ENCODE data around the gene MEAK7.

The MEAK7 gene

GRCh38 chr16:84511831-84512230 lies 7.4 kb upstream of the MEAK7 start:
- DNase-seq (ENCODE audit: low spot score) = no peak

GRCh38 chr16:84511180-84511800 lies 6.8 kb upstream of the MEAK7 start:
- peak; percentile 83 for DNase-seq (ENCODE audit: low spot score)

- DNase-seq (ENCODE audit: low spot score) = no peak
Measured at GRCh38 chr16:84509032-84509950, 4.8 kb upstream of the MEAK7 start.

- no peak for DNase-seq (ENCODE audit: low spot score)
Measured at GRCh38 chr16:84508502-84508901, 4.0 kb upstream of the MEAK7 start.

- peak; percentile 31 for DNase-seq (ENCODE audit: low spot score)
Measured at GRCh38 chr16:84507011-84507982, 2.8 kb upstream of the MEAK7 start.

DNA sequence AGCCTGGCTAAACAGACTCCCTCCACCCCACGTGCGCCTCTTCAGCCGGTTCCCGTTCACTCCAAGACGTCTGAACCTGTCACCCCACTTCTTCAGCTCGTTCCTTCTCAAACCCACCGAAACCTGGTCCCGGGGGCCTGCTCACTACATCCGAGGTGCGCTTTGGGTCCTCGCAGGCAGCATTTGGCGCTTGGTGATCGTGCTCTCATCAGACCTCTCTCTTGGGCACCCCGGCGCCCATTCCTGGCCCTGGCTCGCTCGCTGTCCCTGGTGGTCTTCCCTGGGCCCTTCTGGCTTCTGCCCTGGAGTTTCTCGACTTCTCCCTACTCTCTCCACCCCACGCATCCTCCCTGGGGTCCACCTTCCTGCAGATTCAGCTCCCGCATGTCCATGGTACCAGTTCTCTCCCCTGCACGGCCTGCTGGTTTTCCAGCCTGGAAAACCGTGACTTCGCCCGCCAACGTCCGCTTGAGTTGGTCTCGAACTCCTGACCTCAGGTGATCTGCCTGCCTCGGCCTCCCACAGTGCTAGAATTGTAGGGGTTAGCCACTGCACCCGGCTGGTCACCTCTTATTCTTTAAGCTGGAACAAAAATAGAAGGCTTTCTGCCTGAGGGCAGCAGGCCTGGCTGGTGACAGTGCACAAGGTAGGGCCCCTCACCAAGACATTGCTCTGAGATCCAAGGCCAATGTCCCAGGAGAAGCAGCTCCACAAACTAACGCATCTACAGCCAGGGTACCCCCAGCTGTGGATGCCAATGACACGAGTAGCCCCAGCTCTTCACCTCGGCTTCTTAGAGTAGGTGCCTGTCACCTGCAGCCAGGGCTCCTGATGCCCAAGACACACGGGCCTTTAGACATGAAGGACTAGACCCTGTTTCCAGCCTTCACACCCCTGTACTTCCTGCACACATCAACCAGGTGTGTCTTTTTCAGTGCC lies 1.1 kb upstream of the MEAK7 start:
- DNase-seq (ENCODE audit: low spot score) = no peak

DNA sequence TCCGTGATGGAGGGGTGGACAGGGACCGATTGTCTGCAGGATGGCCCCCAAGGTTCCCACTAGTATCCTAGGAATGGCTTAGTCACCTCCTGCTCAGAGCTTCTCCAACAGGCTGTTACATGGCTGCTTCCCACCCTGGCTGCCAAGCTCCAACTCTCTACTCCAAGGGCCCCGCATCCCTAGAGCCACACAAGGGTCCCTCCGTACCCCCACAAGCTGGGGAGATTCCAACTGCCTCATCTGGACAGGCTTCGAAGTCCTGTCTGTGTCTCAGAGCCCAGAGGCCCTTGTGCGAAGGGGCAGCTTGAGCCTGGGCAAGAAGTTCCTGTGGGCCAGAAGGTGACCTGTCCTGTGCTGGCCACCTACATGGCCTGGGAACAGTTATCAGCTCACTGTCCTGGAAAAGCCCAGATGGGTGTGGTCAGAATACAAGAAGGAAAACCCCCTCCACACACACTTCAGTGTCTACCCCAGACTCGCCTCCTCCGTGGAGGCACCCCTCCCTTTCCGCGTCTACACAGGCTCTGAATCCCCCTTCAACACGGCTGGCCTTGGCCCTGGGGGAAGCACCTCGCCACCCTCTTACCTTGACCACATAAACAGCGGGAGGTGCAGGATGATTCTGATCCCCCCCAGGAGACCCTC lies 586 bp downstream of the MEAK7 start:
- DNase-seq (ENCODE audit: low spot score) = peak; percentile 63

DNA sequence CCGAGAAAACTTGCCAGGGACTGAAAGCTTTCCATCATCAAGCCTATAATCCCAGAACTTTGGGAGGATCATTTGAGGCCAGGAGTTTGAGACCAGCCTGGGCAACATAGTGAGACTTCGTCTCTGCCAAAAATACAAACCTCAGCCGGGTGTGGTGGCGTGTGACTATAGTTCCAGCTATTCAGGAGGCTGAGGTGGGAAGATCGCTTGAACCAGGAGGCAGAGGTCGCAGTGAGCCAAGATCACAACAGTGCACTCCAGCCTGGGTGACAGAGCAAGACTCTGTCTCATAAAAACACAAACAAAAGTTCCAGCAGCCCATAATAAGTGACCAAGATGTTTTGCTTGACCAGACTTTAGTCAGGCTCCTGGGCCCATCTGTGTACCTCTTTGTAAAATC lies 1.9 kb downstream of the MEAK7 start:
- no peak for DNase-seq (ENCODE audit: low spot score)

DNA sequence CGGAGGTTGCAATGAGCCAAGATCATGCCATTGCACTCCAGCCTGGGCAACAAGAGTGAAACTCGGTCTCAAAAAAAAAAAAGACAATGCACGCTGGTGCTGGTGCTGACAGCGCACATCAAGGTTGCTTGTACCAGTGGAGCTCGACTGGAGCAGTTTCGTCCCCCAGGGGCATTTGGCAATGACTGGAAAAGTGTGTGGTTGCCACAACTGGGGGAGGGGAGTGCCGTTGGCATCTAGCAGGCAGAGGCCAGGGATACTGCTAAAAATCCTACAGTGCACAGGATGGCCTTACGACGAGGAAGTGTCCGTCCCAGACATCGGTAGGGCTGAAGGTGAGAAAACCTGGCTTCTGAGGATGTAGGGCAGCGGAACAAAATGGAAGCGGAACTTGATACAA lies 2.4 kb downstream of the MEAK7 start:
- DNase-seq (ENCODE audit: low spot score) = no peak

- DNase-seq (ENCODE audit: low spot score) = peak; percentile 57
Measured at GRCh38 chr16:84501077-84501735, 3.3 kb downstream of the MEAK7 start.

DNA sequence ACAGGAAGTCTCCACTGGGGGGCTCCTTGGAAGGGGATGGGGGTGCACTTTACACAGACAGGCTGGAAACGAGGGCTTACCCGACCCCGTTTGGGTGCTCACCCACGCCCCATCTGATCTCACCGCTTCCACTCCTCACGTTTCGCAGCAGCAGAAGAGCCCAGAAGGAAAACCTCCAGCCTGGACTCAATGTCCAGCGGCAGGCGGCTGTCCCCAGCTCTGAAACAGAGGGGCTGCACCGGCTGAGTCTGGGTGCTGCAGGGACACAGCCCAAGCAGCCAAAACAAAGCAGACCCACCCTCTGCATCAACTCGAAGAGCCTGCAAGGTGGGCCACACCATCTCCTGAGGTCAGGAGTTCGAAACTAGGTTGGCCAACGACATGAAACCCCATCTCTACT lies 3.9 kb downstream of the MEAK7 start:
- no peak for DNase-seq (ENCODE audit: low spot score)

GRCh38 chr16:84499638-84500037 lies 4.8 kb downstream of the MEAK7 start:
- no peak for DNase-seq (ENCODE audit: low spot score)

GRCh38 chr16:84498859-84499620 lies 5.4 kb downstream of the MEAK7 start:
- DNase-seq (ENCODE audit: low spot score) = no peak

DNA sequence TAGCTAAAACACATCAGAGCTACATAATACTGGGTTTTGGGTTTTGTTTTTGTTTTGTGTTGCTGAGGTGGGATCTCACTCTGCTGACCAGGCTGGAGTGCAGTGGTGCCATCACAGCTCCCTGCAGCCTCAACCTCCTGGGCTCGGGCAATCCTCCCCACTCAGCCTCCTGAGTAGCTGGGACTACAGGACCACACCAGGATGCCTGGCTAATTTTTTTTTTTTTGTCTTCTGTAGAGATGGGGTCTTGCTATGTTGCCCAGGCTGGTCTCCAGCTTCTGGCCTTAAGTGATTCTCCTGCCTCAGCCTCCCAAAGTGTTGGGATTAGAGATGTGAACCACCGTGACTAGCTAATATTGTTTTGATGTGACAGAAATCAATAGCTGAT lies 6.2 kb downstream of the MEAK7 start:
- DNase-seq (ENCODE audit: low spot score) = no peak

GRCh38 chr16:84497418-84498222 lies 6.8 kb downstream of the MEAK7 start:
- no peak for DNase-seq (ENCODE audit: low spot score)

- no peak for DNase-seq (ENCODE audit: low spot score)
Measured at GRCh38 chr16:84496991-84497390, 7.5 kb downstream of the MEAK7 start.

DNA sequence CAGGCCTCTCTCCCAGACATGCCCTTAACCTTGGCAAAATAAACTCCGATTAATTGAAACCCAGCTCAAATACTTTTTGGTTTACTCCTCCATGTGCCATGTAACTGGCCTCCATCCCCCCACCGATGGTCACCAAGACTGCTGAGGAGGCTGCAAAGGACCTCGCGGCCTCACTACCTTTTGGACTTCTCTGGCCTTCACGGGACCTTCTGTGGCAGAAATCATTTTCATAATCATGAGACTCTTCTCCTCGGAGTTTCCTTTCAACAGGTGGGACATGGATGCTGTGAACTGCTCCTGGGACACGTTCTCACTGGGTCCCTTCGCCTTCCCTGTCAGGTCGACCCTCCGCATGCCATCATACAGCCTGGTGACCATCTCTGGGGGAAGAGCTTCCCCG lies 9.0 kb downstream of the MEAK7 start:
- no peak for DNase-seq (ENCODE audit: low spot score)

GRCh38 chr16:84489131-84489530 lies 15.3 kb downstream of the MEAK7 start:
- no peak for DNase-seq (ENCODE audit: low spot score)

- DNase-seq (ENCODE audit: low spot score) = no peak
Measured at GRCh38 chr16:84487358-84487757, 17.1 kb downstream of the MEAK7 start.

All from AG08395 (cell line).